Small intestine (tissue), 7 donors: ENCODE measurements around the gene RARRES1. TPM values are rescaled to one million over a fixed set of nuclear protein-coding genes. Genes with fewer than 3 reads are reported as not detected.
A peak's percentile ranks its signal among the peaks of the same experiment; 100 is the strongest.

ENCODE experiments used
- DNase-seq, 2 donors: peaks; one replicate each; pipeline versions ENCODE4 v3.0.0 to v3.0.0-alpha.2; 2013
- FAIRE-seq: peaks from 2 replicates; lab custom pipeline; 2012; peaks lifted over from hg19 to GRCh38; lab: Jason Lieb, UNC
- H3K27ac ChIP-seq, 3 donors: one replicate each; pipeline ENCODE4 v1.5.1; 2013; ENCODE audit warnings: low read length in 2 of 3, mild to moderate bottlenecking in 2 of 3, control low read depth in 1 of 3, inconsistent platforms in 1 of 3, low read depth in 1 of 3, moderate library complexity in 1 of 3
- H3K27me3 ChIP-seq, 3 donors: one replicate each; pipeline ENCODE4 v1.6.1; 2013; ENCODE audit warnings: low read length in 3 of 3, inconsistent platforms in 1 of 3; ENCODE audit not compliant: control insufficient read depth in 3 of 3, insufficient read depth in 3 of 3
- H3K36me3 ChIP-seq, 3 donors: one replicate each; pipeline ENCODE4 v1.6.1; 2013; ENCODE audit warnings: low read length in 3 of 3, inconsistent platforms in 1 of 3, low read depth in 1 of 3, mild to moderate bottlenecking in 1 of 3, moderate library complexity in 1 of 3; ENCODE audit not compliant: control insufficient read depth in 3 of 3, insufficient read depth in 2 of 3
- H3K4me1 ChIP-seq, 3 donors: one replicate each; pipeline ENCODE4 v1.6.1; 2013; ENCODE audit warnings: low read length in 2 of 3, inconsistent platforms in 1 of 3, low read depth in 1 of 3, mild to moderate bottlenecking in 1 of 3, moderate library complexity in 1 of 3; ENCODE audit not compliant: control insufficient read depth in 3 of 3, insufficient read depth in 2 of 3
- H3K4me3 ChIP-seq, 3 donors: one replicate each; pipeline ENCODE4 v1.5.1; 2013; ENCODE audit warnings: low read length in 3 of 3, control low read depth in 1 of 3, inconsistent platforms in 1 of 3, low read depth in 1 of 3, mild to moderate bottlenecking in 1 of 3, moderate library complexity in 1 of 3
- H3K9me3 ChIP-seq, 2 donors: one replicate each; pipeline ENCODE4 v1.6.1; 2013; ENCODE audit warnings: low read depth in 1 of 2, low read length in 1 of 2; ENCODE audit not compliant: control insufficient read depth in 2 of 2, insufficient read depth in 1 of 2
- WGBS, 3 donors: extraction: QIAGEN DNeasy Blood & Tissue Kit; methylation state at CpG; one replicate each; pipeline ENCODE4 v1.1.7; 2013; 5-methylcytosine and 5-hydroxymethylcytosine counted together
- polyA plus RNA-seq, 4 donors: library from polyadenylated mRNA; stranded (reverse) in 3 of 4; unstranded in 1 of 4; fragments of 200-250 nt in 3 of 4; fragments of 120-200 nt in 1 of 4; gene quantifications; one replicate each; pipeline versions ENCODE4 v1.2.1 to v1.2.3, GENCODE V29; 2013
- donor health status: healthy with polysubstance abuse.
- donor health status: control.
- donor health status: control.
- donor health status: Bipolar disorder and iron deficiency.
- donor health status: healthy.

RARRES1 gene
- polyA plus RNA-seq, 4 donors = 0.89 to 165 (median 16.9) TPM

DNA sequence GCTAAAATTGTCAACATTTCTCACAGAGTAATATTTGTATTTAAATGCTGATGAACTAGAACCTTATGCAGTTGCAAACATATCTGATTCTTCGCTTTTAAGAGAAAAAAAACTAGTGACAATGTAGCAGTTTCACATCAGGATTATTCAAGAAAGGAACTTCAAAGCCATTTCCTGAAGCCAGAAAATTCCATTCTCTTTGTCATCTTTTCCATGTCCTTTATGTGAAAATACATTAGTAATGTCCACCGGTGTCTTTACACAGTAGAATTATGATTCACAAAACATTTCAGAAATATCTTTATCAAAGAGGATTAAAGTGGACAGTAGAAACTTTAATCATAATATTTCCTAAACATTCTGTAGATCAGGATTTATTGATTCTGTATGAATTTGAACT, 47.1 kb downstream of the RARRES1 start:
- no peak overlapping the region for H3K4me3 ChIP-seq
- no peaks in the 10 kb centered on the region for H3K27me3 ChIP-seq
- FAIRE-seq (no peak), DNase-seq (no peak)
- H3K9me3 ChIP-seq = no peaks in the 10 kb centered on the region
- no peaks in the 10 kb centered on the region for H3K4me1 ChIP-seq
- WGBS, 3 donors = 88 to 95% (median 91%) methylated on average over 2 of the region's 2 CpGs
- H3K27ac ChIP-seq = no peak overlapping the region
- H3K36me3 ChIP-seq = peaks cover 2 to 7% (median 3%) of the 10 kb centered on the region in 3 donors

DNA sequence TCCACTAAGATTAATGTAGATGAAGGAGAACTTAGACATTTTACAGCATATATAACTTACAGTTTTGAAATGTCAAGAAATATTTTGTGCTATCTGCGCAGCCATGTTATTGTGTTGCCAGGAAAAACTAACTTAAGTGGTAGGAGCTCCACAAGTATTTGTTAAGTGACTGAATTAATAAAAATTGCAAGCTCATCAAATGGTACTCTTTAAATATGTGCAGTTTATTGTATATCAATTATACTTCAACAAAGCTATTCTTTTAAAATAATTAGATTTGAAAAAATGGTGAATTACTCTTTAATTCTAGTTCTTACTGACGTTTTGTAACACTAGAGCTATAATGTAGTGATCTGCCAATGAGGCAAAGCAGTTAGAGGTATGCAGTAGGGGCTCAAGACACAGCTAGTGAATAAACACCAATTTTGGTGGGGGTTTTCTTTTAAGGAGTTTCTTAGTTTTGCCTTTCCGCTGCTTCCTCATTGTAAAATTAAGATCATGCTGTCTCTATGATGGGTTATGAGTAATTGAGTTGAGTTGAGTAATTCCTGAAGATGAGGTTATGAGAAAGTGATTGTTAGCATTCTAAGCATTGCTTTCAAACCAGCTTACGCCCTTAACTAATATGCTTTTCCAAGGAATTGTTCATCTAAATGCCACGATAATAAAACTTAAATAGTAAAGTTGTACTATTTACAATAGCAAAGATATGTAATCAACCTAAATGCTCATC, 48.9 kb downstream of the RARRES1 start:
- H3K4me3 ChIP-seq = no peak overlapping the region
- WGBS, 3 donors = 77 to 91% (median 87%) methylated on average over 5 of the region's 5 CpGs
- no peaks in the 10 kb centered on the region for H3K4me1 ChIP-seq
- no peaks in the 10 kb centered on the region for H3K27me3 ChIP-seq
- no peak for FAIRE-seq
- peaks cover 0 to 7% (median 0%) of the 10 kb centered on the region in 3 donors for H3K36me3 ChIP-seq
- H3K27ac ChIP-seq = no peak overlapping the region
- H3K9me3 ChIP-seq = no peaks in the 10 kb centered on the region
- DNase-seq = no peak

DNA sequence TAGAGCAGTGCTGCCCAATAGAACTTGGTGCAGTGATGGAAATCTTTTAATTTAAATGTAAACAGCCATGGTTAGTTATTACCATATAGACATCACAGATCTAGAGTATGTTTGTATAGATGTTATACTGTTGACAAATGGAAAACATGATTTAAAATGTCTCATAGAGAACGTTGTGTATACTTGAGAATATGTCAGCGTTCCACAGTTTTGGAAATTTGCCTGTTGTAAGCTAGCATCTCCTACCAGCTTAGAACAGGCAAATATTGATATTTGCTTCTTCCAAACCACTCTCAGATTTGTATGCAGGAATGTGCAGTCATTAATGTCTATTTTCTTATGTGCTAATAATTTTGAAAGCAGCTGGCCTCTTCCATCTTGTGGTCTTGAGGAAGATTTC, 51.4 kb downstream of the RARRES1 start:
- Histone ChIP-seq H3K4me3 (no peak overlapping the region), H3K27ac (no peak overlapping the region), H3K9me3 (no peaks in the 10 kb centered on the region), H3K4me1 (no peaks in the 10 kb centered on the region), H3K27me3 (no peaks in the 10 kb centered on the region), H3K36me3 (peaks cover 0 to 10% (median 0%) of the 10 kb centered on the region in 3 donors)
- 69 to 94% (median 77%) methylated on average over 2 of the region's 2 CpGs for WGBS, 3 donors
- FAIRE-seq = no peak
- no peak for DNase-seq

DNA sequence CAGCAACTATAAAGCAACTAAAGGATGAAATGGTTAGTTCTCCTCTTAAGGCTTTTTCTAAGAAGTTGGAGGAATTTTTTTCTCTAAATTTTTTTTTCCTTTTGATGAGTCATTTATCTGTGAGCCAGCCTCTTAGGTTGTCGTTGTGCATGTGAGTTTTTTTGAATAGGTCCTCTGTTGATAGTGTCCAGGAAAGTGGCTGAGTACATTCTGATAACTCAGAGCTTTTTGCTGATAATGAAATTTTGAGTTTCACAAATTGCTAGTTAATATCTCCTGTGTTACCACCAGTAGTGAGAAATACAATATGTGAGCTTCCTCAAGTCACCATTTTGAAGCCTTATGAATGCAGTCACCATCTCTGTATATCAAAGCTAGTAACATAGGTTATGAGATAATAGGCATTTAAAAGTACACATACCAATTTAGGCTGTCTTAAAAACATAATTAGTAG, 52.7 kb downstream of the RARRES1 start:
- Histone ChIP-seq H3K9me3 (no peaks in the 10 kb centered on the region), H3K4me3 (no peak overlapping the region), H3K36me3 (peaks cover 0 to 11% (median 0%) of the 10 kb centered on the region in 3 donors), H3K27ac (no peak overlapping the region), H3K27me3 (no peaks in the 10 kb centered on the region), H3K4me1 (no peaks in the 10 kb centered on the region)
- DNase-seq = no peak
- WGBS, 3 donors = 30 to 45% (median 35%) methylated on average over 1 of the region's 1 CpG
- no peak for FAIRE-seq

DNA sequence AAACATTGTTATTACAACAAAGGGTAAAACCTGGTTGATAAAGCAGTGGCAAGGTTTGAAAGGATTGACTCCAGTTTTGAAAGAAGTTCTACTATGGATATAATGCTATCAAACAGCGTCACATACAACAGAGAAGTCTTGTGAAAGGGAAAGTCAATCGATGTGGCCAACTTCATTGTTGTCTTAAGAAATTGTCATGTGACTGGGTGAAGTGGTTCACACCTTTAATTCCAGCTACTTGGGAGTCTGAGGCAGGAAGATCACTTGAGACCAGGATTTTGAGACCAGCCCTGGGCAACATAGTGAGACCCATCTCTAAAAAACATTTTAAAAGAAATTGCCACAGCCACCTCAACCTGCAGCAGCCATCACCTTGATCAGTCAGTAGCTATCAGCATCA, 53.6 kb downstream of the RARRES1 start:
- Histone ChIP-seq H3K4me1 (no peaks in the 10 kb centered on the region), H3K4me3 (no peak overlapping the region), H3K27me3 (no peaks in the 10 kb centered on the region), H3K27ac (no peak overlapping the region), H3K36me3 (peaks cover 0 to 11% (median 0%) of the 10 kb centered on the region in 3 donors), H3K9me3 (no peaks in the 10 kb centered on the region)
- no peak for DNase-seq
- 92 to 96% (median 93%) methylated on average over 2 of the region's 2 CpGs for WGBS, 3 donors
- FAIRE-seq = no peak

DNA sequence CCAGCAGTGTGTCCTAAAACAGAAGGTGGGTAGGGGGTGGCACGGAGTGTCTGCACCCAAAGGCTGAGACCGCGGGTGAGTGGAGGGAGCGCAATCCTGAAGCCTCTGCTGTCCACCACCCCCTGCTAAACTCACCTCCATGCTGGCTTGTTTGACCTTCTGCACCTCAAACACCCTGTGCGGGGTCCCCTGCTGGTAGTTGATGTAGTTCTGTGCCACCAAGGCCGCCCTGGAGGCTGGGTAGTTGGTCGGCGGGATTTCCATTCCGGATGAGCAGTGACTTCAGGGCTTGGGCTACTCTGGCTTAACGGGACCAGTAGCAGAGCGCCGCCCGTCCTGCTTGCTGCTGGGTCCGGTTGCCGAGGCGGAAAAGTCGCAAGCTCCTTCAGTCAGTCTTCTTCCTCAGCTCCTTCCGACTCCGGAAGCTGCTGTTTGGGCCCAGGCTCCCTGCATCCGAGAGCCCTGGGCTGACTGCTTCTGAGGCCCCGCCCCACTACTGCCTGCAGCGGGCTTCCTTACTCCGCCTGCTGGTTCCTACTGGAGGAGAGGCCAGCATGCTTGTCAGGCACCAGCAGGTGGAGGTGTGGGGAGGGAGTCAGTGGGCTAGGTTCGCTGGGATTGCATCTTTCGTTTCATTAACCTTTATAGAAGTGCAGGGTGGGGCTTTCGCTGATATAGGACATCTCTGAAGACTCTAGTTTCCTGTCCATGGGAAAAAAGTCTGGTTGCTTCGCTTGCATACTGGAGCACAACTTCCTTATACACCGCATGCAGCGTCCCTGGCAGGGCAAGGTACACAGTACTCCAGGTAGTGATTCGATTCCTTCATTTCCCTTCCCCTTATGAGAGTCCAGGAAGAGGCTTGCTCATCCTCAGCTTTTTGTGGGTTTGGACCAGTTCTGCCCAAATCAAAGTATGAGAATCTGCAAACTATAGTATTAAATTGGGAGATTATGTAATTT, 59.8 kb downstream of the RARRES1 start, which contains the start of gene LXN:
TSS of gene LXN (minus strand) at position 434 of the 962 bp plus-strand sequence. CDS start at position 264, 170 bp downstream.
- Histone ChIP-seq H3K27me3 (no peaks in the 10 kb centered on the region), H3K4me3 (peak within 1 kb of the TSS; percentile 47 to 90 (median 57)), H3K4me1 (peaks cover 0 to 2% (median 2%) of the 10 kb centered on the region in 3 donors), H3K9me3 (no peaks in the 10 kb centered on the region), H3K36me3 (peaks cover 0 to 10% (median 6%) of the 10 kb centered on the region in 3 donors), H3K27ac (peak within 1 kb of the TSS; percentile 62 to 94 (median 84))
- DNase-seq (peak; percentile 95 to 96), FAIRE-seq (no peak)
- 3 to 7% (median 6%) methylated on average over 30 of the region's 30 CpGs for WGBS, 3 donors

DNA sequence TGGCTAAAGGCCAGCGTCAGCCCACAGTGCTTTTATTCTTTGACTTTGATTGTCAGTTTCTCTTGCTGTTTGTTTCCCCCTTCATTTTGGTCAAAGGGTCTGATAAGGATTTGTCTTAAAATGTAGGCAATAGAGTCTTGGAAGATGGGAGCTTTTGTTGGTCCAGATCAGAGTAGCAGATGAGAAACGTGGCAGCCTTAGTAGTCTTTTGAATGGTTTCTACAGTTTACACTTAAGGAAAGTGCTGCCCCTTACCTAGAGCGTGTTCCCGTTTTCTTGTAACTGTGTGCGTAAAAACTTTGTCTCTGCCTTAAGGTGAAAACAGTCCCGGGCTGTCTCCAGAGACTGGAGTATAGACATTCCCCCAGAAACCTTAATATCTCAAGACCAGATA, 60.4 kb downstream of the RARRES1 start:
- Histone ChIP-seq H3K4me3 (peak overlapping the region; percentile 47 to 90 (median 57)), H3K27me3 (no peaks in the 10 kb centered on the region), H3K36me3 (peaks cover 2 to 10% (median 8%) of the 10 kb centered on the region in 3 donors), H3K9me3 (no peaks in the 10 kb centered on the region), H3K27ac (peak overlapping the region; percentile 62 to 94 (median 84)), H3K4me1 (peaks cover 0 to 2% (median 2%) of the 10 kb centered on the region in 3 donors)
- DNase-seq (no peak), FAIRE-seq (no peak)
- 2 to 8% (median 7%) methylated on average over 6 of the region's 6 CpGs for WGBS, 3 donors

GRCh38 chr3:158668506-158668905, 63.8 kb downstream of the RARRES1 start:
- Histone ChIP-seq H3K4me3 (no peak overlapping the region), H3K36me3 (peaks cover 2 to 20% (median 10%) of the 10 kb centered on the region in 3 donors), H3K9me3 (no peaks in the 10 kb centered on the region), H3K27me3 (no peaks in the 10 kb centered on the region), H3K4me1 (peaks cover 0 to 2% (median 2%) of the 10 kb centered on the region in 3 donors), H3K27ac (no peak overlapping the region)
- 71 to 93% (median 84%) methylated on average over 2 of the region's 2 CpGs for WGBS, 3 donors
- no peak for FAIRE-seq
- no peak for DNase-seq
